NB4 (cell line): Measurements from ENCODE around the gene IL24.

ENCODE experiments used
- MYC ChIP-seq: IDR thresholded peaks from 2 replicates; pipeline ENCODE4 v1.6.1; 2011; ENCODE audit warnings: low read depth, low read length
- POLR2A ChIP-seq: IDR thresholded peaks from 2 replicates; pipeline ENCODE4 v1.6.1; 2011; ENCODE audit warnings: mild to moderate bottlenecking; ENCODE audit not compliant: insufficient read length; ENCODE audit errors: extremely low read depth
- TF ChIP-seq, protein P1 (sequence below): IDR thresholded peaks from one replicate; pipeline ENCODE4 v1.5.1; 2012; ENCODE audit warnings: low read depth, low read length

DNA sequence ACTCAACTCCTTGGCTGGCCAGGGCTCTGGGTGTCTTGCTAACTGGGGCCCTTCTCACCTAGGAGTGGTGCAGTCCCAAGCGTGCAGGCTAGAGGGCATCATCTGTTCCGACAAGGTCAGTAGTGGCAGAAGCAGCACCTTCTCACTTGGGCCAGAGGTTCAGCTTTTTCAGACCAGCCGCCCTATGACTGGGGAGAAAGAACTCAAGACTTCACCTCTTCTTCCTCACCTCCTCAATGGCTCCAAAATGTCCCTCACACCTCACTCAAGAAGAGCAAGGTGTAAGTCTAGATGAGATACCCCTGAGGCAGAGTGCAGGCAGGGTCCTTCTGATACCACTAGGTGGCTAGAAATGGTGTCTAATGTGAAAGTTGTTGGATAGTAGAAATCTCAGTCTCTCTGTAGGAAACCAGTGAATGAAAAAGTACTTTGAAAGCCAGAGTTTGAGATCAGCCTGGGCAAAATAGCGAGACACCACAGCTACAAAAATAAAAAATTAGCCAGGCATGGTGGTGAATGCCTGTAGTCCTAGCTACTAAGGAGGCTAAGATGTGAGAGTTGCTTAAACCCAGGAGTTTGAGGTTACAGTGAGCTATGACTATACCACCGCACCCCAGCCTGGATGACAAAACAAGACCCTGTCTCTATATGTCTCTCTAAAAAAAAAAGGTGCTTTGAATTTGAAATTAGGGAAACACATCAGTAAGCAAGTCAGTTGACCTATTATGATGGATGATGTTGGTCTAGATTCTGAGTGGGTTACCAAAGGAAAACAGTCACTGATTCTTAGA lies 40.4 kb upstream of the IL24 start:
- TF ChIP-seq, protein P1, sequence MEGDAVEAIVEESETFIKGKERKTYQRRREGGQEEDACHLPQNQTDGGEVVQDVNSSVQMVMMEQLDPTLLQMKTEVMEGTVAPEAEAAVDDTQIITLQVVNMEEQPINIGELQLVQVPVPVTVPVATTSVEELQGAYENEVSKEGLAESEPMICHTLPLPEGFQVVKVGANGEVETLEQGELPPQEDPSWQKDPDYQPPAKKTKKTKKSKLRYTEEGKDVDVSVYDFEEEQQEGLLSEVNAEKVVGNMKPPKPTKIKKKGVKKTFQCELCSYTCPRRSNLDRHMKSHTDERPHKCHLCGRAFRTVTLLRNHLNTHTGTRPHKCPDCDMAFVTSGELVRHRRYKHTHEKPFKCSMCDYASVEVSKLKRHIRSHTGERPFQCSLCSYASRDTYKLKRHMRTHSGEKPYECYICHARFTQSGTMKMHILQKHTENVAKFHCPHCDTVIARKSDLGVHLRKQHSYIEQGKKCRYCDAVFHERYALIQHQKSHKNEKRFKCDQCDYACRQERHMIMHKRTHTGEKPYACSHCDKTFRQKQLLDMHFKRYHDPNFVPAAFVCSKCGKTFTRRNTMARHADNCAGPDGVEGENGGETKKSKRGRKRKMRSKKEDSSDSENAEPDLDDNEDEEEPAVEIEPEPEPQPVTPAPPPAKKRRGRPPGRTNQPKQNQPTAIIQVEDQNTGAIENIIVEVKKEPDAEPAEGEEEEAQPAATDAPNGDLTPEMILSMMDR = no peak
- TF ChIP-seq POLR2A = no peak
- TF ChIP-seq MYC = no peak
